CD4-positive, alpha-beta T cell treated with Interleukin-17A for 4 hours (primary cell): ENCODE measurements around the gene AVPR2.

Source experiments
- DNase-seq: peaks from one replicate; pipeline ENCODE4 v3.0.0-alpha.2; 2020; ENCODE audit warnings: mixed read lengths

AVPR2 gene

DNA sequence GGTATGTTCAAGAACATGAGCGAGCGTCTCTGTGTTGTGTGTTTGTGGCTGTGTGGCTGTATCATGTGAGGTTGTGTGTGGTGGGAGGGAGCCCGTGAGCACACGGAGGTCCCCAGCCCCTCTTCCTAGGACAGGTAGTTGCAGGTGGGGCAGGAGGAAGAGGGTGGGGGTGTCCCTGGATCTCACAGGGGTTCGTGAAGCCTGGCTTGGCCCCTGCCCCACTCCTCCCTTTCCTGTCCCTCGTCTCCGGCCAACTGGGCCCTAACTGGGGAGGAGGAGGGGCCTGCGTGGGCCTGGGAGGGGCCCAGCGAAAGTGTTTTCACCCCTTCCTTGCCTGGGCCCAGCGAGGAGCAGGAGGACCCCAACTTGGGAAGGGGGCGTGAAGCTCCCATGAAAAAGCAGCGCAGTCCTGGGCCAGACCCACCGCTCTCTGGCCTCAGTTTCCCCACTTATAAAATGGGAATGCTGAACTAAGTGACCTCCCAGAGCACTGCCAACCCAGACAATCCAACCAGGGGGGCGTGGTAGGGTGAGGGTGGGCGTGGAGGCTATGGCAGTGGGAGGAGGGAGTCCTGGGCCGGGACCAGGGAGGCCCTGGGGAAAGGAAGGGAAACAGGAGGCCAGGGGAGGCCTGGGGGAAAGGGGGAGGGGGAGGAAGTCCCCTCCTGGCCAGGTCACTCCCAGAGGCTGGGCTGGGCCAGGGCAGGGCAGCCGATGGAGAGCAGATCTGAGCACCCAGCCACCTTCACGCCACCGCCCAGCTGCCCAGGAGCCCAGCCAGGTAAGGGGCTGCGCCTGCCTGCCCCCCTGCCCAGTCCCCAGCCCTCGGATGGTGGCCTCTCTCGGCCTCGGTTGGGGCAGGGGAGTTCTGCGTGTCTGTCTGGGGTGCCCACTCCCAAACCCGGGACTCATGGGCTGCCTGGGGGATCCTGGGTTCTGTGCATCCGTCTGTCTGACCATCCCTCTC is at the start of gene AVPR2:
Gene AVPR2, plus strand, starts transcription at position 683 of the 967 bp plus-strand sequence. CDS start 473 bp downstream, outside the sequence.
- DNase-seq = no peak

DNA sequence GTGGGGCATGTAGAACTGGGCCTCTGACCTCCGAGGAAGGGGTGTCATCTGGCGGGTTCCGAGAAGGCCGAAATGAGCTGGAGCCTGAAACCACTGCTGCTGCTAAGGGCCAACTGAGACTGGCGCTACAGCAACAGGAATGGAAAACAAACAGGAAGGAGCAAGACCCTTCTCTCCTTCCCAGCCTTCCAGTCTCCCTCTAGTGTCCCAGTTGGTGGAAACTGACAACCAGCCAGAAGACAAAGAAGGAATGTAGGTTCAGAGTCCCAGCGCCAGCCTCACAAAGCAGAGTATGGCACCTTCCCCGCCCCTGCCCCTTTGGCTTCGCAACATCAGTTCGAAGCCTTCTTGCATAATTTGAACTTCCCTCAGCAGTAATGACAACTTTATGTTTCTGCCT is 49.8 kb upstream of the AVPR2 start:
- DNase-seq = no peak

DNA sequence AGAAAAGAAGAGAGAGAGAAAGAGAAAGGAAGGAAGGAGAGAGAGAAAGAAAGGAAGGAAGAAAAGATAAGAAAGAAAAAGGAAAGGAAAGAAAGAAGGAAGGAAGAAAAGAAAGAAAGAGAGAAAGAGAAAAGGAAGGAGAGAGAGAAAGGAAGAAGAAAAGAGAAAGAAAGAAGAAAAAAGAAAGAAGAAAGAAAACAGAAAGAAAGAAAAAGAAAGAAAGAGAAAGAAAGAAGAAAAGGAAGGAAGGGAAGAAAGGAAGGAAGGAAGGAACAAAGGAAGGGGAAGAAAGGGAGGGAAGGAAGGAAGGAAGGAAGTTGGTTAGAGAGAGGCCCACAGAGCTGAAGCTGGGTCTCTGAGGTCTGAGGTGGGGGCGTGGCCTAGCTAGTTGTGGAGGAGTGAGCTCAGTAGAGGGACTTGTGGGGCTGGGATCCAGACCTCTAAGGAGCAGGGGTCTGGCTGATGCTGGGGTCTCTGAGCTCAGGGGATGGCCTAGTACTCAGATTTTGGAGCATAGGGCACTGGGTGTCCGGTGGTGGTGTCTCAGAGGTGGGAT is 47.0 kb upstream of the AVPR2 start:
- DNase-seq = peak; percentile 19

- no peak for DNase-seq
These were observed 43.3 kb upstream of the AVPR2 start for GRCh38 chrX:153861151-153861550.

DNA sequence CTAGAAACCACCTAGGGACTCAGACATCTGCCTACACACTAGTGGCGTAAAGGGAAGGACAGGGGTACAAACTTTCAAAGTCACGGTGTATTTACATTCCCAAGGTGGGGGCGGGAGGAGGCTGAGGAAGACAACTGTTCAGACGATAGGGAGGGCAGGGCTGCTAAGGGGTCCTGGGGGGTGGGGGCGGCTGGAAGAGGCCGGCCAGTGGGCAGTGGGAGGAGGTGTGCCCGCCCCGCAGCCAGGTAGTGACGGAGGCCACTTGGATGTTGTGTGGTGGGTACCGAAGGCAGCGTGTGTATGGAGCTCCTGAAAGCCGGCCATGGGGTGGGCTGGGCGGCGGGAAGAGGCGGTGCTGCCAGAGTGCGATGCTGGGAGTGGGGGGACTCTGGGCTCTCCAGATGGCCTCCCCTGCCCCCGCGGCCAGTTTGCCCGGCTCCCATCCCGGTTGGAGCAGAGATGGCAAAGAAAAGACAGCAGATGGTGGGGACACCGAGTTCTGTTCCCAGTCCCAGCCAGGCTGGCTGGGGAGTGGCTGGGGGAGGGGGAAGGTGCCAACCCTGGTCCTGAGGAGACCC is 42.7 kb upstream of the AVPR2 start:
- no peak for DNase-seq

GRCh38 chrX:153862369-153863250 is 41.9 kb upstream of the AVPR2 start:
- no peak for DNase-seq

GRCh38 chrX:153863251-153863991 is 41.1 kb upstream of the AVPR2 start:
- DNase-seq = peak; percentile 2

GRCh38 chrX:153864101-153864500 is 40.4 kb upstream of the AVPR2 start:
- no peak for DNase-seq

GRCh38 chrX:153864561-153865320 is 39.7 kb upstream of the AVPR2 start:
- DNase-seq = peak; percentile 1

GRCh38 chrX:153865321-153865580 is 39.2 kb upstream of the AVPR2 start:
- DNase-seq = no peak

- no peak for DNase-seq
These were observed 38.8 kb upstream of the AVPR2 start for GRCh38 chrX:153865685-153866084.

- no peak for DNase-seq
These were observed 38.0 kb upstream of the AVPR2 start for GRCh38 chrX:153866302-153867019.

GRCh38 chrX:153867139-153867538 is 37.3 kb upstream of the AVPR2 start:
- no peak for DNase-seq

GRCh38 chrX:153867671-153868070 is 36.8 kb upstream of the AVPR2 start:
- DNase-seq = no peak

- DNase-seq = no peak
These were observed 35.6 kb upstream of the AVPR2 start for GRCh38 chrX:153868576-153869472.

DNA sequence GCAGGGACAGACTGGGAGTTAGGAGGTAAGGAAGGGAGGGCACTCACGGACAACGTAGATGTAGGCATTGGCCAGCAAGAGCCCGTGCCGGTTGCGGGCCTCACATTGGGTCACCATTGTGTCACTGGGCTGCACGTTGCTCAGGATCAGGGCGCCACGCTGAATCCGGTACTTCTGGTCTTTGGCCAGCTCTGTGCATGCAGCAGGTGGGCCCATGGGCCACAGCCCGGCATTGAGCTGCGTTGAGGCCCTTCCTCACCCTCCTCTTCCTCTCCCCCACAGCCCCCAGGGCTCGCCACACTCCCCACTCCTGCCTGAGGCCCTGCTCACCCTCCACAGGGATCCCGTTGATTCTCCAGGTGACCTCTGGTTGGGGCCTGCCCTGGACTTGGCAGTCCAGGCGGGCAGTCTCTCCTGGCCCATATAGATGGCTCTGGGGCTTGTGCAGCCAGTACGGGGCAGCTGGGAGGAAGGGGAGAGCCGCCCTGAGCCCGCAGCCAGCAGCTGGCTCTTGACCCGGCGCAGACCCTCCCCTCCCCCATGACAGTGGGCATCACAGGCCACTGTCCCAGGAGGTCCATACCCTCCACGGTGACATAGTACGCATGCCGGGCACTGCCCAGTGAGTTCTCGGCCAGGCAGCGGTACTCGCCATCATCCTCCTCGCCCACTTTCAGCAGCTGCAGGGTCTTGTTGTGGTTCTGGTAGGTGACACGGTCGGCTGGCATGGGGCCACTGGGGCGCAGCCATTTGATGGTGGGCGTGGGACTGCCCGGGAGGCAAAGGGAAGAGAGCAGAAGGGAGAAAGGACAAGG is 34.8 kb upstream of the AVPR2 start:
- DNase-seq = peak; percentile 1

GRCh38 chrX:153870288-153870690 is 34.2 kb upstream of the AVPR2 start:
- peak; percentile 2 for DNase-seq

DNA sequence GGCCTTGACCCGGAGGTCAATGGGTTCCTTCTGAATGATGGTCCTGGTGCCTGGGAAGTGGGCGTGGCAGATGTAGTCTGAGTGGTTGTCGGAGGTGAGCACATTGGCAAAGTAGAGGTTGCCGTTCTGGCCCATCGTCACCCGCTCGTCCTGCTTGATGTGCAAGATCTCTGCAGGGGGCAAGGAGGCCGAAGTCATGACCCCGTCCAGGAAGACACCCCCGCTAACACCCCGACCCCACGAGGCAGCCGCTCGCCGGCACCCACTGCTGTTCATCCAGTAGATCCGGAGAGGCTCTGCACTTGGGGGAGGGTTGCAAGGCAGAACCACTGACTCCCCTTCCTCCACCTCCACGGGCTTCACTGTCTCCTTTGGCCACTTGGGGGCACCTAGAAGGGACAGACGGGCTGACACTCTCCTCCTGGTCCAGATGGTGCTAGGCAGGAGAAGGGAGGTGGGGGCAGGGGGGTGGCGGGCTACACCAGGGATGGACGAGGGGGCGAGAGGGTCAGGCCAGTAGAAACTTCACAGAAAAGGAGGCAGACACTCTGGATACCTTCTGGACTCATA is 33.6 kb upstream of the AVPR2 start:
- DNase-seq = peak; percentile 1

DNA sequence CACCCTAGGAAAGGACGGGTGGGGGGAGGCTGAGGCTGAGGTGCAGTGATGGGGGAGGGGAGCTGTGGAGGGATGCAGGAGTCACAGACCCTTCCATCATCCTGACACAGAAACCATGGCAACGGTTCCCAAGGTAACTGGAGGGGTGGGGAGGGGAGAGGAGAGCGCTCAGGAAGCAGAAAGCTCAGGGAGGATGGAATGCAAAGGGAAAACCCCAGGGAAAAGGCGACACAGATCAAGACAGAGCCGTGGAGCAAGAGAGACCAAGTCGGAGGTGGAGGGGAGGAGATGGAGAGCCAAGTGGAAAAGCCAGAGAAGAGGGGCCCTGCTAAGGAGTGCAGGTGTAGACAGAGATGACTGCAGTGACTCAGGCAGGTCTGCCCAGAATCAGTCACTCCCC is 33.0 kb upstream of the AVPR2 start:
- no peak for DNase-seq
